ENCODE results near the gene ODF2L. TPM values are rescaled to one million over a fixed set of nuclear protein-coding genes. Genes with fewer than 3 reads are reported as not detected.

The ODF2L gene
- total RNA-seq, 4 donors from 2014 or later: 26.5 to 134 (median 56.3) TPM

GRCh38 chr1:86305731-86306130 is 90.4 kb downstream of the ODF2L start:
- H3K36me3 ChIP-seq: no peaks in the 10 kb centered on the region
- H3K27me3 ChIP-seq: no peaks in the 10 kb centered on the region
- H3K27ac ChIP-seq: no peak overlapping the region
- TF ChIP-seq POLR2A (IDR thresholded peaks at IDR 0.05): no peak
- no peak for TF ChIP-seq CTCF (IDR thresholded peaks at IDR 0.05)
- no peaks in the 10 kb centered on the region for H3K9me3 ChIP-seq
- no peaks in the 10 kb centered on the region for H3K4me1 ChIP-seq
- no peak overlapping the region for H3K4me3 ChIP-seq
- intact Hi-C loops (cut with DNase I; ENCODE audit: low total_unique reads): no loop called here
- DNase-seq: no peak

- intact Hi-C loops (cut with DNase I; ENCODE audit: low total_unique reads): no loop called here
- no peak overlapping the region for H3K27ac ChIP-seq
These were observed 93.0 kb downstream of the ODF2L start for GRCh38 chr1:86303041-86303690.

More at GRCh38 chr1:86303041-86303690, 93.0 kb downstream of the ODF2L start:
- Histone ChIP-seq H3K27me3 (no peaks in the 10 kb centered on the region), H3K36me3 (no peaks in the 10 kb centered on the region), H3K9me3 (no peaks in the 10 kb centered on the region), H3K4me3 (no peak overlapping the region), H3K4me1 (no peaks in the 10 kb centered on the region)
- no peak for DNase-seq
- no peak for TF ChIP-seq CTCF (IDR thresholded peaks at IDR 0.05)
- no peak for TF ChIP-seq POLR2A (IDR thresholded peaks at IDR 0.05)

Small RNA genes within 50 kb of the gene (microRNA-seq; reads per million reads assigned to microRNA genes)
- not detected for gene MIR7856 (ENCODE audit: borderline microRNAs expressed, borderline replicate concordance)

Small RNA genes within 50 kb of the gene (small RNA-seq; reads per million reads assigned to genes)
- gene MIR7856: not detected

Other genes starting within 250 kb of the ODF2L start
- 1 to 10 TPM in 1 of 4 donors, under 1 TPM in 1, not detected in 2; 0.37 to 9.1 TPM for gene COL24A1, start 239.6 kb downstream of the ODF2L start, total RNA-seq
- not detected for gene CLCA2, start 27.8 kb upstream of the ODF2L start, total RNA-seq
- gene CLCA1, start 72.6 kb upstream of the ODF2L start, total RNA-seq: under 1 TPM in 2 of 4 donors, not detected in 2; 0.21 to 0.29 TPM
- gene CLCA4, start 150.8 kb upstream of the ODF2L start, total RNA-seq: under 1 TPM in 2 of 4 donors, not detected in 2; under 0.01 to 0.07 TPM